Upper lobe of left lung (tissue), 6 donors: ENCODE measurements around the gene SIK3. TPM values are rescaled to one million over a fixed set of nuclear protein-coding genes. Genes with fewer than 3 reads are reported as not detected.

Experiments used
- ATAC-seq, 2 donors: fragments of 200-7000 bp; cut with Tn5 transposase; one replicate each; pipeline ENCODE4 v1.9.1; 2022; ENCODE audit warnings: mild to moderate bottlenecking in 2 of 2, moderate library complexity in 2 of 2; ENCODE audit not compliant: low FRiP score in 2 of 2
- DNase-seq, 2 donors: peaks; one replicate each; pipeline ENCODE4 v3.0.0-alpha.2; 2019 to 2020
- H3K27ac ChIP-seq, 4 donors: fragments of 200-600 bp; sonication (generic); one replicate each; pipeline ENCODE4 v1.5.1; 2016 to 2019
- H3K27me3 ChIP-seq, 4 donors: fragments of 200-600 bp; sonication (generic); one replicate each; pipeline ENCODE4 v1.5.1; 2017 to 2019
- H3K36me3 ChIP-seq, 4 donors: fragments of 200-600 bp; sonication (generic); one replicate each; pipeline ENCODE4 v1.5.1; 2016 to 2019
- H3K4me1 ChIP-seq, 4 donors: fragments of 200-600 bp; sonication (generic); one replicate each; pipeline ENCODE4 v1.5.1; 2018 to 2019
- H3K4me3 ChIP-seq, 4 donors: fragments of 200-600 bp; sonication (generic); one replicate each; pipeline ENCODE4 v1.5.1; 2017 to 2019; ENCODE audit warnings: mild to moderate bottlenecking in 2 of 4, moderate library complexity in 1 of 4
- H3K9me3 ChIP-seq, 4 donors: fragments of 200-600 bp; sonication (generic); one replicate each; pipeline ENCODE4 v1.5.1; 2018 to 2019
- CTCF ChIP-seq, 6 experiments: fragments of 450-650 bp in 4 of 6; fragments of 200-600 bp in 2 of 6; sonication (generic) in 2 of 6; IDR thresholded peaks; one replicate each; pipeline ENCODE4 v1.5.1; 2016 to 2019; ENCODE audit warnings: antibody characterized with exemption in 6 of 6
- EP300 ChIP-seq, 4 donors: sonication (generic); formaldehyde crosslinking; IDR thresholded peaks; one replicate each; pipeline ENCODE4 v1.5.1; 2017; ENCODE audit warnings: antibody characterized with exemption in 4 of 4, control low read depth in 2 of 4
- POLR2A ChIP-seq, 4 donors: fragments of 450-650 bp; IDR thresholded peaks; one replicate each; pipeline ENCODE4 v1.5.1; 2016 to 2017; ENCODE audit warnings: antibody characterized with exemption in 4 of 4, mild to moderate bottlenecking in 2 of 4
- POLR2AphosphoS5 ChIP-seq, 2 donors: sonication (generic); formaldehyde crosslinking; IDR thresholded peaks; one replicate each; pipeline ENCODE4 v1.5.1; 2017; ENCODE audit warnings: antibody characterized with exemption in 2 of 2
- WGBS, 2 donors: methylation state at CpG; one replicate each; pipeline ENCODE4 v1.1.5; 2017 to 2018; 5-methylcytosine and 5-hydroxymethylcytosine counted together
- total RNA-seq, 6 donors: library from RNA; depleted of rRNA in 4 of 6; stranded (reverse); fragments of >200 nt in 4 of 6; gene quantifications; one replicate each; pipeline versions ENCODE4 v1.1.0 to v1.2.1, GENCODE V29; 2016 to 2021
- donor health status: DM: no; HTN: no; CAD: no; lungs with moderate emphysema.
- donor health status: DM: no; HTN: yes; CAD: no; lungs with severe emphysema.

SIK3 gene
- total RNA-seq, 6 donors from 2014 or later, result 26.9 to 115 (median 43.7) TPM

- H3K4me1 ChIP-seq, result peaks cover under 1 to 16% (median 9%) of the 10 kb centered on the region in 4 donors
- H3K27me3 ChIP-seq, result no peaks in the 10 kb centered on the region
- no peaks in the 10 kb centered on the region for H3K36me3 ChIP-seq
- DNase-seq (no peak), ATAC-seq (no peak)
- TF ChIP-seq EP300 (IDR thresholded peaks at IDR 0.05) (no peak), POLR2AphosphoS5 (IDR thresholded peaks at IDR 0.05) (no peak), POLR2A (IDR thresholded peaks at IDR 0.05) (no peak), CTCF (IDR thresholded peaks at IDR 0.05) (no peak)
- H3K9me3 ChIP-seq, result no peaks in the 10 kb centered on the region
- H3K27ac ChIP-seq, result no peak overlapping the region
- no peak overlapping the region for H3K4me3 ChIP-seq
- WGBS, 2 donors, result 64 to 66% methylated on average over 3 of the region's 3 CpGs
Measured at GRCh38 chr11:116994195-116994594, 104.0 kb downstream of the SIK3 start.

GRCh38 chr11:116993599-116993998, 104.6 kb downstream of the SIK3 start:
- Histone ChIP-seq H3K36me3 (no peaks in the 10 kb centered on the region), H3K27me3 (no peaks in the 10 kb centered on the region), H3K4me3 (no peak overlapping the region), H3K4me1 (peaks cover 6 to 16% (median 11%) of the 10 kb centered on the region in 4 donors), H3K9me3 (no peaks in the 10 kb centered on the region), H3K27ac (no peak overlapping the region)
- TF ChIP-seq CTCF (IDR thresholded peaks at IDR 0.05), result no peak
- TF ChIP-seq EP300 (IDR thresholded peaks at IDR 0.05), result no peak
- TF ChIP-seq POLR2A (IDR thresholded peaks at IDR 0.05), result no peak
- TF ChIP-seq POLR2AphosphoS5 (IDR thresholded peaks at IDR 0.05), result no peak
- ATAC-seq (peak in 1 of 2 donors; percentile 87), DNase-seq (no peak)
- whole genome bisulfite sequencing, 2 donors, result 63 to 67% methylated on average over 6 of the region's 6 CpGs

- DNase-seq (no peak), ATAC-seq (no peak)
- no peak overlapping the region for H3K4me3 ChIP-seq
- no peaks in the 10 kb centered on the region for H3K36me3 ChIP-seq
- no peak overlapping the region for H3K27ac ChIP-seq
- no peaks in the 10 kb centered on the region for H3K27me3 ChIP-seq
- no peak for TF ChIP-seq POLR2AphosphoS5 (IDR thresholded peaks at IDR 0.05)
- no peak for TF ChIP-seq CTCF (IDR thresholded peaks at IDR 0.05)
- no peak for TF ChIP-seq POLR2A (IDR thresholded peaks at IDR 0.05)
- no peak for TF ChIP-seq EP300 (IDR thresholded peaks at IDR 0.05)
- no peaks in the 10 kb centered on the region for H3K9me3 ChIP-seq
- peaks cover 19 to 28% (median 23%) of the 10 kb centered on the region in 4 donors for H3K4me1 ChIP-seq
- 96 to 97% methylated on average over 1 of the region's 1 CpG for WGBS, 2 donors
Measured at GRCh38 chr11:116991491-116991890, 106.7 kb downstream of the SIK3 start.

GRCh38 chr11:116990811-116991210, 107.4 kb downstream of the SIK3 start:
- Histone ChIP-seq H3K36me3 (no peaks in the 10 kb centered on the region), H3K4me1 (peaks cover 25 to 34% (median 30%) of the 10 kb centered on the region in 4 donors), H3K27me3 (no peaks in the 10 kb centered on the region), H3K4me3 (no peak overlapping the region), H3K27ac (no peak overlapping the region), H3K9me3 (no peaks in the 10 kb centered on the region)
- no peak for DNase-seq
- ATAC-seq, result no peak
- TF ChIP-seq POLR2A (IDR thresholded peaks at IDR 0.05), result no peak
- TF ChIP-seq EP300 (IDR thresholded peaks at IDR 0.05), result no peak
- TF ChIP-seq CTCF (IDR thresholded peaks at IDR 0.05), result no peak
- TF ChIP-seq POLR2AphosphoS5 (IDR thresholded peaks at IDR 0.05), result no peak
- WGBS, 2 donors, result 89 to 93% methylated on average over 1 of the region's 1 CpG

GRCh38 chr11:116990061-116990473, 108.2 kb downstream of the SIK3 start:
- 76 to 81% methylated on average over 4 of the region's 4 CpGs for WGBS, 2 donors
- peaks cover 26 to 41% (median 36%) of the 10 kb centered on the region in 4 donors for H3K4me1 ChIP-seq

More at GRCh38 chr11:116990061-116990473, 108.2 kb downstream of the SIK3 start:
- Histone ChIP-seq H3K4me3 (no peak overlapping the region), H3K36me3 (no peaks in the 10 kb centered on the region), H3K27me3 (no peaks in the 10 kb centered on the region), H3K27ac (no peak overlapping the region), H3K9me3 (no peaks in the 10 kb centered on the region)
- DNase-seq, result no peak
- peak in 1 of 2 donors; percentile 72 for ATAC-seq
- TF ChIP-seq POLR2A (IDR thresholded peaks at IDR 0.05) (no peak), EP300 (IDR thresholded peaks at IDR 0.05) (no peak), POLR2AphosphoS5 (IDR thresholded peaks at IDR 0.05) (no peak), CTCF (IDR thresholded peaks at IDR 0.05) (no peak)
